ENCODE data around the gene ACBD6.

DNA sequence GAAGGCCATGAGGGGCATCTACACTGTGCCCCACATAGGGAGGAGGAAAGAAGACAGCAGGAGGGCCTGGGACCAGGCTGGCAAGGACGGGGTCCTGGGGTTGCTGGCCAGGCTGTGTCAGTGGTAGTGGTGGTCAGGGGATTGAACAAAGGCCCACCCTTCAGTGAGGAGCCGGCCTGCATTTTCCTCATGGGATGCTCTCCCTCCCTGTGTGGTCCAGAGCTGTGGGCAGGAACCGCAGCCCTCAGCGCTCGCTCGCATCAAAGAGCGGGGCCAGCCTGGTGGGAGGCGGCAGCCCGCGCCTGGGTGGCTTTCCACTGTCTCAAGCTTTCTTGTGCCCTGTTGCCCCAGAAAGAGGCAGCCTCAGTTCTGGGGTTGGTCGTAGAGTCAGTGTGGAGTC lies 247.5 kb downstream of the ACBD6 start:
- TF ChIP-seq POLR2AphosphoS5 (IDR thresholded peaks at IDR 0.05; ENCODE audit: low read depth, low read length) (no peak), TAF1 (IDR thresholded peaks at IDR 0.05; ENCODE audit: borderline replicate concordance, low read depth, low read length) (no peak)

All from GM12892 (cell line).